ENCODE results near the gene SLC16A10. TPM values are rescaled to one million over a fixed set of nuclear protein-coding genes. Genes with fewer than 3 reads are reported as not detected.
"Not testable (repeated sequence)": the region's sequence is repeated elsewhere in the genome, so short reads cannot be mapped to it uniquely, and the experiment has no call there.

SLC16A10 gene
- total and polyA plus RNA-seq, 7 donors, result 13.9 to 106 (median 43.1) TPM

DNA sequence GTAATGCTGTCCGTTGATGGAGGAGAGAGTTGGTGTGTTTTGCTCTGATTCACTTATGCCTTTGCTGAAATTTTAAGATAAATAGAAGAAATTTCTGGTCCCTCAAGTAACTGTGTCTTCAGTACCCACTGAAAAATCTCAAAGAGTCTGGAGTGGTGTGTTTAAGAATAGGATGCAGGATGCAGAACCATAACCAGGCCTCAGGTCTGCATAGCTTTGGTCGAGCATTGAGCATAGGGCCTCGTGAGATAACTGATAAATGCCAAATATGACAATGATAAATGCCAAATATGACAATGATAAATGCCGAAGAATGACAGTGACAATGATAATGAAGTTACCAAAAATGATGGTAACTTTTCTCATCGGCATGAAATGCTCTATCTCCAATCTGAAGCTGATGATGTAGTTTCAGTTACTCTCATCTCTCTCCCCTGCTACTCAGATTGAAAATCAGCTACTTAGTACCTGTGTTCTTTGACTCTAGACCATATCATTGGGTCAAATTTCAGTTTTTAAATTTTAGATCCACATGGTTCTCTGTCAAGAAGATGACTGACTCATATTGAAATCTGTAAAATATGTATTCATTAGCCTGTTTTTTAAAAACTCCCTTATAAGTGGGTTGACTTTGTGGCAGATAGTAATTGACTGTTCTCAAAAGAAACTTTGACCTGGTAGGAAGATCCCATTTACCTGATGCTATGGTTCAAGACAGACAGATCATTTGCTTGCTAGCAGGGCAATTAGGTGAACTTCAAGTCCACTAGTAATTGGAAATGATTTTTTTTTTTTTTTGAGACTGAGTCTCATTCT is 96.6 kb downstream of the SLC16A10 start:
- TF ChIP-seq, protein P1, sequence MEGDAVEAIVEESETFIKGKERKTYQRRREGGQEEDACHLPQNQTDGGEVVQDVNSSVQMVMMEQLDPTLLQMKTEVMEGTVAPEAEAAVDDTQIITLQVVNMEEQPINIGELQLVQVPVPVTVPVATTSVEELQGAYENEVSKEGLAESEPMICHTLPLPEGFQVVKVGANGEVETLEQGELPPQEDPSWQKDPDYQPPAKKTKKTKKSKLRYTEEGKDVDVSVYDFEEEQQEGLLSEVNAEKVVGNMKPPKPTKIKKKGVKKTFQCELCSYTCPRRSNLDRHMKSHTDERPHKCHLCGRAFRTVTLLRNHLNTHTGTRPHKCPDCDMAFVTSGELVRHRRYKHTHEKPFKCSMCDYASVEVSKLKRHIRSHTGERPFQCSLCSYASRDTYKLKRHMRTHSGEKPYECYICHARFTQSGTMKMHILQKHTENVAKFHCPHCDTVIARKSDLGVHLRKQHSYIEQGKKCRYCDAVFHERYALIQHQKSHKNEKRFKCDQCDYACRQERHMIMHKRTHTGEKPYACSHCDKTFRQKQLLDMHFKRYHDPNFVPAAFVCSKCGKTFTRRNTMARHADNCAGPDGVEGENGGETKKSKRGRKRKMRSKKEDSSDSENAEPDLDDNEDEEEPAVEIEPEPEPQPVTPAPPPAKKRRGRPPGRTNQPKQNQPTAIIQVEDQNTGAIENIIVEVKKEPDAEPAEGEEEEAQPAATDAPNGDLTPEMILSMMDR (IDR thresholded peaks at IDR 0.05), result no peak
- no peak for ATAC-seq
- Histone ChIP-seq H3K4me1 (no peaks in the 10 kb centered on the region), H3K27ac (no peak overlapping the region), H3K9me3 (no peaks in the 10 kb centered on the region), H3K27me3 (ENCODE audit: insufficient read depth in 3 of 3, low read length in 2 of 3) (no peaks in the 10 kb centered on the region), H3K4me3 (no peak overlapping the region), H3K36me3 (ENCODE audit: insufficient read depth in 1 of 2, low read depth in 1 of 2) (peaks cover 2 to 43% of the 10 kb centered on the region in 2 donors)
- no peak for DNase-seq
- WGBS, 3 donors, result 70 to 89% (median 74%) methylated on average over 5 of the region's 5 CpGs
- intact Hi-C loops (cut with DNase I), result no loop called here

DNA sequence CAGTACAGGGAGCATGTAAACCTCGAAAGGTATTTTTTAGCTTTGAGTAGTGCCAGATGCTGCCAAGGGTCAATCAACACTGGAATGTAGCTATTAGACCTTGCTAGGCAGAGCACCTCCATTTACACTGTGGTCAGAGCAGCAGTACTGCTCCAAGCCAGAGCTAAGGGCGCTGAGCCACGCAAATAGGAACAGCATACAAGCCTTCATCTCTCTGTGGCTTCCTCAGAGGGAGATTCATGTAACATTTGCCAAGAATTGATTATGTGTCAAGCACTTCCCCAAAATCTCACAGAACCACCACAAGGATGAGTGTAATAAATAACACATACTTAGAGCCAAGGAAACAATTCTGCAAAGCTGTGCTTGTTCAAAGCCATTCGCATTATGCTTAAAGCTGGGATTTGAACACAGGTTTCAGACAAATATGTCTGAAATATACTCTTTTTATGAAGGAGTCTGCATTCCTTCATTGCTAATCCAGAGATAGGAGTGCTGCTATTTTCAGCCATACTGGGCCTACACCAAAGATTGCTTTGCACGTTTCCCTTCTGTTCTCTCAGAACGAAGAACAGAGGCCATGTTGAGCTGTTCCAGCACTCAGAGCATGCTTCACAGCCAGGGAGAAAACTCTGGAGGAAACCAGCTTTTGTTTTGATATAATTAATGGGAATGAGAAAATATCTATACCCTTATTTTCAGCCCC is 97.7 kb downstream of the SLC16A10 start:
- DNase-seq (no peak), ATAC-seq (no peak)
- H3K9me3 ChIP-seq, result no peaks in the 10 kb centered on the region
- no peak overlapping the region for H3K27ac ChIP-seq
- H3K36me3 ChIP-seq (ENCODE audit: insufficient read depth in 1 of 2, low read depth in 1 of 2), result peaks cover 2 to 33% of the 10 kb centered on the region in 2 donors
- intact Hi-C loops (cut with DNase I), result loop anchor here in 1 of 2 donors (5.0 kb wide), 1 partner anchor 1222 kb away; no protein-coding TSS in a partner anchor
- 68 to 81% (median 70%) methylated on average over 6 of the region's 6 CpGs for WGBS, 3 donors
- H3K27me3 ChIP-seq (ENCODE audit: insufficient read depth in 3 of 3, low read length in 2 of 3), result no peaks in the 10 kb centered on the region
- TF ChIP-seq, protein P1 (IDR thresholded peaks at IDR 0.05), result no peak
- no peak overlapping the region for H3K4me3 ChIP-seq
- H3K4me1 ChIP-seq, result no peaks in the 10 kb centered on the region

DNA sequence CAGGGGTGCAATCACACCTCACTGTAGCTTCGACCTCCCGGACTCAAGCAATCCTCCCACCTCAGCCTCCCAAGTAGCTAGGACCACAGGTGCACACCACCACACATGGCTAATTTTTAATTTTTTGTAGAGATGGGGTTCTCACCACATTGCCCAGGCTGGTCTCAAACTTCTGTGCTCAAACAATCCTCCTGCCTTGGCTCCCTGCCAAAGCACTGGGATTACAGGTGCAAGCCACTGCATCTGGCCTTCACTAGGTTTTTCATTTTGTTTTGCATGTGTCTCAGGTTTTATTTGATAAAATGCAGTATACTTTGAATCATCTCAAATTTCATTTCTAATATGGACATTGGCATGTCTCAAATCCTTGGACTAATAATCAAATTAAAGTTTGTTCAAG is 98.7 kb downstream of the SLC16A10 start:
- Histone ChIP-seq H3K4me3 (no peak overlapping the region), H3K27ac (no peak overlapping the region), H3K27me3 (ENCODE audit: insufficient read depth in 3 of 3, low read length in 2 of 3) (no peaks in the 10 kb centered on the region), H3K36me3 (ENCODE audit: insufficient read depth in 1 of 2, low read depth in 1 of 2) (peaks cover 2 to 24% of the 10 kb centered on the region in 2 donors), H3K4me1 (no peaks in the 10 kb centered on the region), H3K9me3 (no peaks in the 10 kb centered on the region)
- ATAC-seq, result no peak
- DNase-seq, result no peak
- WGBS, 3 donors, result 97 to 100% (median 98%) methylated on average over 2 of the region's 2 CpGs
- TF ChIP-seq, protein P1 (IDR thresholded peaks at IDR 0.05), result no peak
- intact Hi-C loops (cut with DNase I), result loop anchor here in 1 of 2 donors (5.0 kb wide), 1 partner anchor 1221 kb away; no protein-coding TSS in a partner anchor

DNA sequence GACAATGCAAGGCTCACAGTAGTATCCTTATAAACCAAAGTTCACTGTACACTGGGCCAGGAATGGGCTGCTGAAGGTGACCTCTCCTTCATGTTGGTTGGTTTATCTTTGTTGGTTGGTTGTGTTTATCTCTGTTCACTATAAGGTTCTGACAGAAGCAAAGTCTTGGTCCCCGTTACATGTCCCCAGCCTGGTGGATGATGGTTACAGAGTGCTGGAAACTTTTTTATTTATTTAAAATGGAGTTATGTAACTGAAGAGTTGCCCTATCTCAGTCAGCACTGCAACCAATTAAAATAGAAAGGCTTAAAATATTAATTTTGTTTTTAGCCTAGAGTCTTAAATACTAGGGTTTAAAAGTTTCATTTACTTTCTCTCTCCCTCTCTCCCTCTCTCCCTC is 100.6 kb downstream of the SLC16A10 start:
- ATAC-seq (no peak), DNase-seq (no peak)
- intact Hi-C loops (cut with DNase I), result loop anchor here in 1 of 2 donors (5.0 kb wide), 1 partner anchor 1219 kb away; no protein-coding TSS in a partner anchor
- 91 to 97% (median 92%) methylated on average over 1 of the region's 1 CpG for WGBS, 3 donors
- H3K36me3 ChIP-seq (ENCODE audit: insufficient read depth in 1 of 2, low read depth in 1 of 2), result peaks cover 2 to 24% of the 10 kb centered on the region in 2 donors
- TF ChIP-seq, protein P1 (IDR thresholded peaks at IDR 0.05), result no peak
- H3K27ac ChIP-seq, result no peak overlapping the region
- no peaks in the 10 kb centered on the region for H3K9me3 ChIP-seq
- no peaks in the 10 kb centered on the region for H3K27me3 ChIP-seq (ENCODE audit: insufficient read depth in 3 of 3, low read length in 2 of 3)
- H3K4me1 ChIP-seq, result no peaks in the 10 kb centered on the region
- no peak overlapping the region for H3K4me3 ChIP-seq

DNA sequence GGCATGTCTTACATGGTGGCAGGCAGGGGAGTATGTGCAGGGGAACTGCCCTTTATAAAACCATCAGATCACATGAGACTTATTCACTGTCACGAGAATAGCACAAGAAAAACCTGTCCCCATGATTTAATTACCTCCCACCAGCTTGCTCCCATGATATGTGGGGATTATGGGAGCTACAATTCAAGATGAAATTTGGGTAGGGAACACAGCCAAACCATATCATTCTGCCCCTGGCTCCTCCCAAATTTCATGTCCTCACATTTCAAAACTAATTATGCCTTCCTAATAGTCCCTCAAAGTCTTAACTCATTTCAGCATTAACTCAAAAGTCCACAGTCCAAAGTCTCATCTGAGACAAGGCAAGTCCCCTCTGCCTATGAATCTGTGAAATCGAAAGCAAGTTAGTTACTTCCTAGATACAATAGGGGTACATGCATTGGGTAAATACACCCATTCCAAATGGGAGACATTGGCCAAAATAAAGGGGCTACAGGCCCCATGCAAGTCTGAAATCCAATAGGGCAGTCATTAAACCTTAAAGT is 102.4 kb downstream of the SLC16A10 start:
- intact Hi-C loops (cut with DNase I), result loop anchor here in 1 of 2 donors (5.0 kb wide), 1 partner anchor 1218 kb away; no protein-coding TSS in a partner anchor
- not testable (repeated sequence) for H3K27ac ChIP-seq

More for the DNA sequence above, 102.4 kb downstream of the SLC16A10 start:
- H3K36me3 ChIP-seq (ENCODE audit: insufficient read depth in 1 of 2, low read depth in 1 of 2), result peaks cover 2 to 28% of the 10 kb centered on the region in 2 donors
- H3K27me3 ChIP-seq (ENCODE audit: insufficient read depth in 3 of 3, low read length in 2 of 3); DNase-seq; H3K4me1 ChIP-seq; H3K4me3 ChIP-seq; H3K9me3 ChIP-seq: not testable (repeated sequence)
- peak in 1 of 4 donors; percentile 43 for ATAC-seq
- WGBS, 3 donors, result 61 to 88% (median 71%) methylated on average over 2 of the region's 2 CpGs

Measured in psoas muscle (tissue), 8 donors.